Motor neuron (in vitro differentiated cells): ENCODE measurements around the gene MAT1A. TPM values are rescaled to one million over a fixed set of nuclear protein-coding genes. Genes with fewer than 3 reads are reported as not detected.

Experiments used
- ATAC-seq, 8 experiments: fragments of 200-7000 bp; cut with Tn5 transposase; replicated peaks in 6 of 8; 2 replicates each; pipeline ENCODE4 v1.8.0; 2021; ENCODE audit warnings: mild to moderate bottlenecking in 8 of 8, moderate library complexity in 8 of 8
- H3K27ac ChIP-seq, 2 donors: fragments of 250-450 bp; sonication (Bioruptor Pico); 2 replicates each; pipeline ENCODE4 v1.9.0; 2021; ENCODE audit warnings: antibody characterized with exemption in 2 of 2, mild to moderate bottlenecking in 2 of 2, moderate library complexity in 1 of 2
- H3K4me1 ChIP-seq, 2 donors: fragments of 250-450 bp; sonication (Bioruptor Pico); replicated peaks in 1 of 2; 2 replicates each; pipeline ENCODE4 v1.6.1; 2021; ENCODE audit warnings: antibody characterized with exemption in 2 of 2, mild to moderate bottlenecking in 2 of 2, moderate library complexity in 1 of 2
- H3K4me3 ChIP-seq, 5 donors: fragments of 250-450 bp; sonication (Bioruptor Pico); 2 replicates each; pipeline ENCODE4 v1.9.0; 2021; ENCODE audit warnings: antibody characterized with exemption in 5 of 5, mild to moderate bottlenecking in 5 of 5, moderate library complexity in 4 of 5
- WGBS, 10 experiments: fragments of 450-650 bp; shearing (Covaris generic); methylation state at CpG; one replicate each; pipeline ENCODE4 v1.0.0; 2022; 5-methylcytosine and 5-hydroxymethylcytosine counted together
- in situ Hi-C, 9 experiments: fragments of 400-800 bp; cut with MboI; loops; one replicate each; pipeline ENCODE4 v1.15.0; 2021; ENCODE audit warnings: low sequenced_read_pairs in 9 of 9, low pct_unique_long_range_greater_than_20kb in 2 of 9; ENCODE audit not compliant: unreplicated experiment in 9 of 9
- total RNA-seq, 8 experiments: library from RNA; unstranded; fragments of 300-600 nt; gene quantifications; 2 replicates each; pipeline versions ENCODE4 v1.2.3 to v1.2.4, GENCODE V29; 2022

The MAT1A gene
- total RNA-seq, 8 experiments from 2014 or later, result 0.04 to 3.2 (median 0.63) TPM; not detected in 2

DNA sequence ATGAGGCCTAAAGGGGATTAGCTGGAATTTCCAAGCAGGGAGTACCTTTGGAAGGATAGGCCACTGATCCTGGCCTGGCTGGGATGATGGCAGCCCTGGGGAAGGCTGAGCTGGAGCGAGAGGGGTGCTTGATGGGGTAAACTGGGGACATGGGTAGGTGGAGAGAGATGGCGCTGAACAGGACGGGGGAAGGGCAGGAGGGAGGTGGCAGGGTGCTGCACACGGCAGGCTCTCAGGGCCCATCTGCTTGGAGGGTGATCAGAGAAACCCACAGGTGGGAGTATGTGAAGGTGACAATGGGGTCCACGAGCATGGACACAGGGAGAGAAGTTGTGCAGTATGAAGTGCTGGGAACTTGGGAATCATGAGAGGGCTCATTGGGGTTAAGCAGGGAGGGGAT lies 10.3 kb downstream of the MAT1A start:
- in situ Hi-C loops, result no loop called here
- peaks cover 0 to 6% of the 10 kb centered on the region in 2 donors for H3K4me1 ChIP-seq
- WGBS, 10 experiments, result 76 to 77% methylated on average over 2 to 3 of the region's 5 CpGs; no CpG with 5 or more reads in 8 of the 10 experiments
- no peak overlapping the region for H3K4me3 ChIP-seq
- no peak for ATAC-seq
- no peak overlapping the region for H3K27ac ChIP-seq

DNA sequence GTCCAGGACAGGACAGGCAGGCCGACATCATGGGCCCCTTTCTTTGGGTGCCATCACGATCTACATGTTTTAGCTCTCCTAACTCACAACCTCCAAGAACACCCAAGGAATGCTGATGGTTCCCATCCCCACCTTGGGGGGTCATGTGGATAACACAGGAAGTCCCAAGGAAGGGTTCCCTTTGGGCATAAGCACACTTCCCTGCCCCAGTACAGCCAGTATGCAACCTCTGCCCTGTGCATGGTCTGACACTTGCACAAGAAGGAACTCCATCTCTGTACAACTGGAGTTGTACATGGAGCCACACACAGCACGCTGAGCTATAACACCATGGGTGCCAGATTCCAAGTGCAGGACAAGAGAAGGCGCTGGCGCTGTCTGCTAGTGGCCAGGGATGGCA lies 11.0 kb downstream of the MAT1A start:
- Histone ChIP-seq H3K4me1 (peaks cover 0 to 6% of the 10 kb centered on the region in 2 donors), H3K4me3 (no peak overlapping the region), H3K27ac (no peak overlapping the region)
- in situ Hi-C loops, result no loop called here
- WGBS, 10 experiments, result 62 to 95% (median 88%) methylated on average over 2 to 4 of the region's 5 CpGs; no CpG with 5 or more reads in 4 of the 10 experiments
- ATAC-seq, result no peak

DNA sequence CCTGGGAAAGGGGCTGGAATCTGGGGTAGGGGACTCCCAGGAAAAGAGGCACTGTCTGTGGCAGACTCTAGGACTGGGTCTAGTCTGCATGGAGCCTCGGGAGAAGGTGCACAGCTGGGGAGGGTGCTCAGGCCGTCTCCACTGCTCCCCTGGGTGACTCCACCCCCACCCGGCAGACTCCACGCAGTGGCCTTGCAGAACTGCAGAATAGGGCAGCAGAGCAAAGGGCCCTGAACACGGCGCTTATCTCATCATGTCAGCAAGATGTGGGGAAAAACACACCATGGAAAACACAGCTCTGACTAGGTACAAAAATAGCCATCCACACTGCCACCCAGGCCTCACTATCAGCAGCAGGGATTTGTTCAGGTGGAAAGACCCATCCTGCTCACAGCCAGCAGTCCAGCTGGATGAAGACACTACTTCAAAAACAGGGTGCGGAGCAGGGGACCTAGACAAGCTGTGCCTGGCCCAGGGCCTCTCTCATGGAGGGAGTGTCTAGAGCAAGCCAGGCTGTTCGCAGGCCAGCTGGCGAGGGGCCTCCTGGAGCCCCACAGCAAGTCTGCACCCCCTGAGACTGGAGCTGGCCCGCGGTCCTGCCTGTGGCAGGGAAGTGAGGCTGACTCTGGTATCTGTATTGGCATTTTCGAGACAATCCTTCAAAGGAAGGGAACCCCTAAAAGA lies 11.7 kb downstream of the MAT1A start:
- Histone ChIP-seq H3K27ac (no peak overlapping the region), H3K4me1 (peaks cover 0 to 6% of the 10 kb centered on the region in 2 donors), H3K4me3 (no peak overlapping the region)
- no peak for ATAC-seq
- 50 to 100% (median 89%) methylated on average over 2 to 6 of the region's 12 CpGs; no CpG with 5 or more reads in 6 of the 10 experiments for WGBS, 10 experiments
- in situ Hi-C loops, result no loop called here

DNA sequence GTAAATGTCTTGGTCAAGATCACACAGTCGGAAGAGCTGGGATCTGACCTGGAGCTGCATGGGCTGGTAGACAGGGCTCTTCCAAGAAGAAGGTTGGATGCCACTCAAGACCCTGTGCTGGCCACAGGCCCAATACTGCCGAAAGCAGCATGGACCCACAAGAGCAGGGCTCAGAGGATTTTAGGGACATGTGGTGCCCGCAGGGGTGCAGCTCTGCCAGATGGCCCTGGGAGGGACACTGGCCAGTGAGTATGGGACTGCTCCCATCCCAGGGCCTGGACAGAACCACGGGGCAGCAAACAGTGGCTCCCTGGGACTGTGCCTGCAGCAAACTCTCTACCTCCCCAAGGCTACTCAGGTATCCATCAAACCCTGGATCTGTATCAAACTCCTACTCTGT lies 12.4 kb downstream of the MAT1A start:
- H3K4me3 ChIP-seq, result no peak overlapping the region
- in situ Hi-C loops, result no loop called here
- H3K4me1 ChIP-seq, result peaks cover 0 to 6% of the 10 kb centered on the region in 2 donors
- WGBS, 10 experiments, result 40 to 89% (median 62%) methylated on average over 1 to 3 of the region's 4 CpGs; no CpG with 5 or more reads in 3 of the 10 experiments
- H3K27ac ChIP-seq, result no peak overlapping the region
- no peak for ATAC-seq

- ATAC-seq, result no peak
- Histone ChIP-seq H3K4me1 (no peaks in the 10 kb centered on the region), H3K4me3 (no peak overlapping the region), H3K27ac (no peak overlapping the region)
- WGBS, 10 experiments, result 60 to 100% (median 90%) methylated on average over 1 to 7 of the region's 16 CpGs; no CpG with 5 or more reads in 4 of the 10 experiments
- in situ Hi-C loops, result no loop called here
These were observed 13.1 kb downstream of the MAT1A start for GRCh38 chr10:80276335-80276734.

DNA sequence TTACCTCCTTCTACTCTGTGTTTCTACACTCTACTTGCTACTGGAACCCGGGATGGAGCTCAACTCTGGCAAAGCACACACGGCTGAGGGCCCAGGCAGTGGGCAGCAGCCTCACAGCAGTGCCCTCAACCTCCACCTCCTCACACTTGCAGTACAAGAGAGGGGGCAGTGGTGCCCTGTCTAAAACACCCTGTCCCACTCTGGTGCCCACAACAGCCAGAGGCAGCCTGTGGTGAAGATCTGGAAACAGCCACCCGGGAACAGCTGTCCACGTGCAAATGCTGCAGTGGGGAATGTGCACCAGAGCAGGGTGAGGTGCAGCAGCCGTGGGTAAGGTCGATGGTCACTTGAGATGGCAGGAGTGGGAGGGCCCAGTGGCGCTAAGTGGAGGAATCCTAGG lies 13.7 kb downstream of the MAT1A start:
- H3K4me1 ChIP-seq, result no peaks in the 10 kb centered on the region
- in situ Hi-C loops, result no loop called here
- no peak overlapping the region for H3K4me3 ChIP-seq
- no peak for ATAC-seq
- WGBS, 10 experiments, result 33 to 90% (median 57%) methylated on average over 1 to 5 of the region's 7 CpGs; no CpG with 5 or more reads in 5 of the 10 experiments
- no peak overlapping the region for H3K27ac ChIP-seq

DNA sequence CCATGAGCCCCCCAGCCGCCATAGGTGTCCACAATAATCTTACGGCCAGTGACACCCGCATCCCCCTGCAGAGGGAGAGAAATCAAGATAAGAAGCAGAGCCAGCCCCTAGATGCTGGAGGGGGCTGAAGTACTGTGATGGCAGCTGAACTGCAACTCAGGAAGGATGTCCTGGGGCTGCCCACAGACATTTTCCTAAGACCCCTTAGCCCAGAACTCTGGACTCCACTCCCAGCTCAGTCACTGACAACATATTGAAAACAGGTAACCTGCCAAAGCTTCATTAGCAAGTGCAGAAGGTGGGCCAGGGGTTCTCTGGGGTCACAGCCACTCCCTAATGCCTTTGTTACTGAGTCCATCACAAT lies 14.3 kb downstream of the MAT1A start:
- no peak for ATAC-seq
- Histone ChIP-seq H3K4me3 (no peak overlapping the region), H3K4me1 (no peaks in the 10 kb centered on the region), H3K27ac (no peak overlapping the region)
- in situ Hi-C loops, result no loop called here
- 0 to 100% (median 92%) methylated on average over 1 to 2 of the region's 3 CpGs; no CpG with 5 or more reads in 7 of the 10 experiments for WGBS, 10 experiments

DNA sequence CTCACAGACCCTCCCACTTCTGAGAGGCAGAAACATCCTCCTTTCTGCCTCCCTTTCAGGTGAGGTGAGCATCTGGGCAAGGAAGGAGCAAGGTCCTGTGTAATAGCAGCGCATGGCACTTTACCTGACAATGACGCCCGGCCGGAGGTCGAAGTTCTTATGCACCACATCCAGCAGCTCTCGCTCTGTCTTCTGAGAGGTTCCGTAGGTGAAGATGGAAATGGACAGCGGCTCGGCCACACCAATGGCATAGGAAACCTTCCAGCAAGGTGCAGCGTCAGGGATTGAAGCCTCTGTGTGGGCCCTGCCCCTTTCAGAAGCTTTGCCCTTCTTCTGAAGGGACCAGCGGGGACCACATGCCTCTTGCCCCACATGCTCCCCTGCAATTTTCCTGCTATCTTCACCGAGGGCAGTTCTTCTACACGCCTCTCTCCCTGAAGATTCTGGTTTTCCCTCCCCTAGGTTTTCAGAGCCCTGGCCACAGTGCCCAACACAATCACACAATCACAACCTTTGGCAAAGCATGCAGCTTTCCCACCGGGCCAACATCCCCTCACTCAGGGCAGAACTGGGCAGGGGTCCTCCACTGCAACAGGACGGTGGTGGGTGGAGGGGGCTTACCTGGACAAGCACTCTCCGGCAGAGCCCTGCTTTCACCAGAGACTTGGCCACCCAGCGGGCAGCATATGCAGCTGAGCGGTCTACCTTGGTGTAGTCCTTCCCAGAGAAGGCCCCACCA lies 14.9 kb downstream of the MAT1A start:
- Histone ChIP-seq H3K27ac (no peak overlapping the region), H3K4me1 (no peaks in the 10 kb centered on the region), H3K4me3 (no peak overlapping the region)
- in situ Hi-C loops, result no loop called here
- WGBS, 10 experiments, result 66 to 83% (median 76%) methylated on average over 2 to 10 of the region's 18 CpGs; no CpG with 5 or more reads in 6 of the 10 experiments
- ATAC-seq, result no peak

GRCh38 chr10:80273523-80274170 lies 15.8 kb downstream of the MAT1A start:
- Histone ChIP-seq H3K4me3 (no peak overlapping the region), H3K4me1 (peaks cover 0 to 2% of the 10 kb centered on the region in 2 donors), H3K27ac (no peak overlapping the region)
- peak in 1 of 8 experiments; percentile 36 for ATAC-seq
- in situ Hi-C loops, result no loop called here
- WGBS, 10 experiments, result 0 to 100% (median 80%) methylated on average over 1 to 11 of the region's 14 CpGs; no CpG with 5 or more reads in 2 of the 10 experiments

GRCh38 chr10:80272793-80273522 lies 16.5 kb downstream of the MAT1A start:
- in situ Hi-C loops, result no loop called here
- Histone ChIP-seq H3K4me3 (no peak overlapping the region), H3K27ac (no peak overlapping the region), H3K4me1 (peaks cover 0 to 2% of the 10 kb centered on the region in 2 donors)
- peak in 5 of 8 experiments; percentile 10 to 46 (median 25) for ATAC-seq
- WGBS, 10 experiments, result 17 to 75% (median 44%) methylated on average over 1 to 7 of the region's 7 CpGs; no CpG with 5 or more reads in 4 of the 10 experiments

DNA sequence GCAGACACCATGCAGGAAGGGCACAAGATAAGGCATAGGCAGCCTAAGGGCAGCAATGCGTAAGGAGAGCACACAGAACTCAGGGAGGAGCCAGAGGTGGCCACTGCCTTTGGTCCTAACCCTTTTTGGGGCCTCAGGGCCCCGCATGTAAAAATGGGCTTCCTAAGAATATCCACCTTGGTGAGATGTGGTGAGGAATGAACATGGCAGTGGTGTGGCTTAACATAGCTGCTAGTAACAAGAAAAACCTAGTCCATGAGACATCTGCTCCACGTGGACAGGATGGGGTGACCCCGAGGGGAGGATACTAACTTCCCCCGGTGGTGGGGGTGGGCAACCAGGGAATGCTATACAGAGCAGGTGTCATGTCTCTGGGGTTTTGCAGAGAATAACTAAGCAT lies 18.0 kb downstream of the MAT1A start:
- Histone ChIP-seq H3K4me3 (no peak overlapping the region), H3K4me1 (peaks cover 0 to 2% of the 10 kb centered on the region in 2 donors), H3K27ac (no peak overlapping the region)
- peak in 1 of 8 experiments; percentile 6 for ATAC-seq
- in situ Hi-C loops, result no loop called here
- WGBS, 10 experiments, result 55 to 100% methylated on average over 1 to 2 of the region's 5 CpGs; no CpG with 5 or more reads in 8 of the 10 experiments

DNA sequence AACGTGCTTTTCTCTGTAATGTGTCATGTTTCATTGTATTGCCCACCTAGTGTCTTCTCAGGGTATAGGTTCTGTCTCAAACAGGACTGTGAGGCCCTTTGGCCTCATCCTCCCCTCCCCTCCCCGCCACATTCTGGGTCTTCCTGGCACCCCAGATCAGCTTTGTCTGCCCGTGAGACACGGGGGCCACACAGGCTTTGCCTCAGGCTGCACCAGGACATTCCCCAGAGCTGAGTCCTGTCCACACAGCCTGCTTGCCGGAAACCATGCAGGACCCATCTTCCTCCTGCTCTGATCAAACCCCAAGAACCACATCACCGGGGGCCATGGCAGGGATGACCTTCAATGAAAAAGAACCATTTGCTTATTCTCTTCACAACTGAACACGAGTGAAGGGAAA lies 18.6 kb downstream of the MAT1A start:
- H3K4me1 ChIP-seq, result peaks cover 0 to 4% of the 10 kb centered on the region in 2 donors
- in situ Hi-C loops, result no loop called here
- no peak overlapping the region for H3K4me3 ChIP-seq
- ATAC-seq, result no peak
- no peak overlapping the region for H3K27ac ChIP-seq
- 20 to 85% (median 60%) methylated on average over 1 to 6 of the region's 7 CpGs; no CpG with 5 or more reads in 3 of the 10 experiments for WGBS, 10 experiments
